ENCODE measurements around the gene AURKB.

The AURKB gene

GRCh38 chr17:8186787-8187516 is 23.4 kb downstream of the AURKB start:
- H3K4me1 ChIP-seq (ENCODE audit: low read depth, poor library complexity, severe bottlenecking), result peaks cover 9% of the 10 kb centered on the region
- H3K36me3 ChIP-seq (ENCODE audit: insufficient read depth), result no peaks in the 10 kb centered on the region
- H3K4me3 ChIP-seq (IDR thresholded peaks at IDR 0.05; ENCODE audit: insufficient read depth, low read depth, low read length), result no peak overlapping the region
- peak overlapping the region; percentile 83 for H3K4me2 ChIP-seq
- H2AFZ ChIP-seq (ENCODE audit: low read depth), result peak overlapping the region; percentile 87; the same call in 1 of the 2 replicates
- peak overlapping the region; percentile 88 for H3K27ac ChIP-seq
- TF ChIP-seq, protein P1, sequence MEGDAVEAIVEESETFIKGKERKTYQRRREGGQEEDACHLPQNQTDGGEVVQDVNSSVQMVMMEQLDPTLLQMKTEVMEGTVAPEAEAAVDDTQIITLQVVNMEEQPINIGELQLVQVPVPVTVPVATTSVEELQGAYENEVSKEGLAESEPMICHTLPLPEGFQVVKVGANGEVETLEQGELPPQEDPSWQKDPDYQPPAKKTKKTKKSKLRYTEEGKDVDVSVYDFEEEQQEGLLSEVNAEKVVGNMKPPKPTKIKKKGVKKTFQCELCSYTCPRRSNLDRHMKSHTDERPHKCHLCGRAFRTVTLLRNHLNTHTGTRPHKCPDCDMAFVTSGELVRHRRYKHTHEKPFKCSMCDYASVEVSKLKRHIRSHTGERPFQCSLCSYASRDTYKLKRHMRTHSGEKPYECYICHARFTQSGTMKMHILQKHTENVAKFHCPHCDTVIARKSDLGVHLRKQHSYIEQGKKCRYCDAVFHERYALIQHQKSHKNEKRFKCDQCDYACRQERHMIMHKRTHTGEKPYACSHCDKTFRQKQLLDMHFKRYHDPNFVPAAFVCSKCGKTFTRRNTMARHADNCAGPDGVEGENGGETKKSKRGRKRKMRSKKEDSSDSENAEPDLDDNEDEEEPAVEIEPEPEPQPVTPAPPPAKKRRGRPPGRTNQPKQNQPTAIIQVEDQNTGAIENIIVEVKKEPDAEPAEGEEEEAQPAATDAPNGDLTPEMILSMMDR (conservative IDR thresholded peaks at IDR 0.05; ENCODE audit: low read depth, low read length), result no peak
- no peaks in the 10 kb centered on the region for H4K20me1 ChIP-seq (ENCODE audit: insufficient read depth)
- H3K27me3 ChIP-seq (ENCODE audit: insufficient read depth, low read depth), result no peaks in the 10 kb centered on the region
- no peak overlapping the region; the same call in 1 of the 2 replicates for H3K9ac ChIP-seq
- H3K79me2 ChIP-seq (ENCODE audit: insufficient read depth, low read depth), result no peaks in the 10 kb centered on the region

DNA sequence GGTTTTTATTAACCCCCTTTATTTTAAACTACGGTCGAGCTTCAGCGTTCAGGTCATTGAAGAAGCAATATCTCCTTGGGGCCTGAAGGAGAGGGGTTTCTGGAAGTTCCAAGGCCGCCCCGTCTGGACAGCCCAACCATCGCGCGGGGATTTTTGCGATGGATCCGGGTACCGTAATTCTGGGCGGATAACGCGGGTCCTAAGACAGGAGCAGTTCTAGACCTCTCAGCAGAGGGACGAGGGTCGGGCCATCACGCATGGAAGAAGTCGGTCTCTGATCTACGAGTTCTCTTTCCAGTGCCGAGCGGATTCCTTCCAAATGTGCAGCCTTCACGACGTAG is 24.0 kb downstream of the AURKB start:
- H3K4me2 ChIP-seq, result peak overlapping the region; percentile 17; the same call in 1 of the 2 replicates
- H3K79me2 ChIP-seq (ENCODE audit: insufficient read depth, low read depth), result no peaks in the 10 kb centered on the region
- no peaks in the 10 kb centered on the region for H4K20me1 ChIP-seq (ENCODE audit: insufficient read depth)
- no peaks in the 10 kb centered on the region for H3K27me3 ChIP-seq (ENCODE audit: insufficient read depth, low read depth)
- H2AFZ ChIP-seq (ENCODE audit: low read depth), result peak overlapping the region; percentile 87
- H3K36me3 ChIP-seq (ENCODE audit: insufficient read depth), result no peaks in the 10 kb centered on the region
- no peak overlapping the region for H3K4me3 ChIP-seq (IDR thresholded peaks at IDR 0.05; ENCODE audit: insufficient read depth, low read depth, low read length)
- TF ChIP-seq, protein P1 (conservative IDR thresholded peaks at IDR 0.05; ENCODE audit: low read depth, low read length), result no peak
- peaks cover 9% of the 10 kb centered on the region for H3K4me1 ChIP-seq (ENCODE audit: low read depth, poor library complexity, severe bottlenecking)
- peak overlapping the region; percentile 41; the same call in 1 of the 2 replicates for H3K9ac ChIP-seq
- peak overlapping the region; percentile 76 for H3K27ac ChIP-seq

GRCh38 chr17:8185582-8186445 is 24.6 kb downstream of the AURKB start:
- Histone ChIP-seq H3K36me3 (ENCODE audit: insufficient read depth) (no peaks in the 10 kb centered on the region), H3K4me2 (peak overlapping the region; percentile 38; the same call in 1 of the 2 replicates), H3K9ac (peak overlapping the region; percentile 41; the same call in 1 of the 2 replicates), H3K27ac (peak overlapping the region; percentile 76), H3K79me2 (ENCODE audit: insufficient read depth, low read depth) (no peaks in the 10 kb centered on the region), H3K4me1 (ENCODE audit: low read depth, poor library complexity, severe bottlenecking) (peaks cover 7% of the 10 kb centered on the region), H2AFZ (ENCODE audit: low read depth) (peak overlapping the region; percentile 87), H3K4me3 (IDR thresholded peaks at IDR 0.05; ENCODE audit: insufficient read depth, low read depth, low read length) (no peak overlapping the region), H4K20me1 (ENCODE audit: insufficient read depth) (no peaks in the 10 kb centered on the region), H3K27me3 (ENCODE audit: insufficient read depth, low read depth) (no peaks in the 10 kb centered on the region)
- TF ChIP-seq, protein P1 (conservative IDR thresholded peaks at IDR 0.05; ENCODE audit: low read depth, low read length), result no peak

- Histone ChIP-seq H3K4me1 (ENCODE audit: low read depth, poor library complexity, severe bottlenecking) (no peaks in the 10 kb centered on the region), H3K27me3 (ENCODE audit: insufficient read depth, low read depth) (no peaks in the 10 kb centered on the region), H3K36me3 (ENCODE audit: insufficient read depth) (no peaks in the 10 kb centered on the region), H3K9ac (peak overlapping the region; percentile 18; the same call in 1 of the 2 replicates), H4K20me1 (ENCODE audit: insufficient read depth) (no peaks in the 10 kb centered on the region), H3K27ac (no peak overlapping the region), H3K4me3 (IDR thresholded peaks at IDR 0.05; ENCODE audit: insufficient read depth, low read depth, low read length) (no peak overlapping the region), H3K4me2 (peak overlapping the region; percentile 29; the same call in 1 of the 2 replicates), H3K79me2 (ENCODE audit: insufficient read depth, low read depth) (no peaks in the 10 kb centered on the region), H2AFZ (ENCODE audit: low read depth) (peak overlapping the region; percentile 47; the same call in 1 of the 2 replicates)
- TF ChIP-seq, protein P1 (conservative IDR thresholded peaks at IDR 0.05; ENCODE audit: low read depth, low read length), result no peak
These were observed 33.2 kb downstream of the AURKB start for GRCh38 chr17:8176998-8177731.
